Neural progenitor cell (in vitro differentiated cells): ENCODE data around the gene FXR1. TPM values are rescaled to one million over a fixed set of nuclear protein-coding genes. Genes with fewer than 3 reads are reported as not detected.

ENCODE experiments used
- DNase-seq: peaks from one replicate; pipeline ENCODE4 v3.0.0-alpha.2; 2016; ENCODE audit warnings: low spot score
- H2AFZ ChIP-seq: fragments of 200-600 bp; sonication (generic); replicated peaks from 2 replicates; pipeline ENCODE4 v1.6.1; 2016; ENCODE audit warnings: antibody characterized with exemption
- H3F3A ChIP-seq: fragments of 200-600 bp; sonication (generic); 2 replicates; pipeline ENCODE4 v1.6.1; 2016; ENCODE audit warnings: antibody characterized with exemption, low read depth
- H3K27ac ChIP-seq: fragments of 200-600 bp; sonication (generic); 2 replicates; pipeline ENCODE4 v1.5.1; 2016; ENCODE audit warnings: mild to moderate bottlenecking
- H3K27me3 ChIP-seq: fragments of 200-600 bp; sonication (generic); 2 replicates; pipeline ENCODE4 v1.6.1; 2016; ENCODE audit warnings: mild to moderate bottlenecking, moderate library complexity
- H3K36me3 ChIP-seq: fragments of 200-600 bp; sonication (generic); 2 replicates; pipeline ENCODE4 v1.5.1; 2016
- H3K4me1 ChIP-seq: fragments of 200-600 bp; sonication (generic); 2 replicates; pipeline ENCODE4 v1.6.1; 2016; ENCODE audit warnings: mixed run types
- H3K4me2 ChIP-seq: fragments of 200-600 bp; sonication (generic); 2 replicates; pipeline ENCODE4 v1.6.1; 2016
- H3K4me3 ChIP-seq: fragments of 200-600 bp; sonication (generic); 2 replicates; pipeline ENCODE4 v1.5.1; 2016
- H3K79me2 ChIP-seq: fragments of 200-600 bp; sonication (generic); 2 replicates; pipeline ENCODE4 v1.6.1; 2016; ENCODE audit warnings: low read depth
- H3K9ac ChIP-seq: fragments of 200-600 bp; sonication (generic); 2 replicates; pipeline ENCODE4 v1.6.1; 2016
- H3K9me3 ChIP-seq: fragments of 200-600 bp; sonication (generic); 2 replicates; pipeline ENCODE4 v1.5.1; 2016; ENCODE audit warnings: low read depth
- H4K20me1 ChIP-seq: fragments of 200-600 bp; sonication (generic); 2 replicates; pipeline ENCODE4 v1.6.1; 2016; ENCODE audit warnings: low read depth
- H3K27ac Mint-ChIP-seq: 3 replicates; pipeline ENCODE4 v1.8.0; 2021; ENCODE audit warnings: mixed read lengths
- H3K27me3 Mint-ChIP-seq: 2 replicates; pipeline ENCODE4 v1.8.0; 2022; ENCODE audit warnings: low read depth, mild to moderate bottlenecking, inconsistent platforms, moderate library complexity, mixed read lengths; ENCODE audit not compliant: insufficient read depth
- H3K36me3 Mint-ChIP-seq: 3 replicates; pipeline ENCODE4 v1.8.0; 2021; ENCODE audit warnings: mixed read lengths
- H3K4me1 Mint-ChIP-seq: 3 replicates; pipeline ENCODE4 v1.8.0; 2021; ENCODE audit warnings: mixed read lengths
- H3K4me3 Mint-ChIP-seq: 3 replicates; pipeline ENCODE4 v1.8.0; 2021; ENCODE audit warnings: mild to moderate bottlenecking, moderate library complexity, mixed read lengths
- H3K9me3 Mint-ChIP-seq: 3 replicates; pipeline ENCODE4 v1.8.0; 2020; ENCODE audit warnings: mixed read lengths
- CTCF ChIP-seq: fragments of 200-600 bp; sonication (generic); IDR thresholded peaks from 2 replicates; pipeline ENCODE4 v1.5.1; 2017; ENCODE audit warnings: antibody characterized with exemption, mild to moderate bottlenecking
- EZH2 ChIP-seq: fragments of 200-600 bp; sonication (generic); IDR thresholded peaks from 2 replicates; pipeline ENCODE4 v1.6.1; 2017; ENCODE audit warnings: antibody characterized with exemption, mild to moderate bottlenecking, moderate library complexity
- EZH2phosphoT487 ChIP-seq: fragments of 200-600 bp; sonication (generic); IDR thresholded peaks from 2 replicates; pipeline ENCODE4 v1.6.1; 2017; ENCODE audit warnings: antibody characterized with exemption
- total RNA-seq: library from RNA; depleted of rRNA; stranded (reverse); fragments of >200 nt; gene quantifications from 2 replicates; pipeline ENCODE4 v1.2.3, GENCODE V29; 2015; ENCODE audit warnings: low replicate concordance

Gene FXR1
- total RNA-seq, 1 donor from 2014 or later, result 412 TPM

DNA sequence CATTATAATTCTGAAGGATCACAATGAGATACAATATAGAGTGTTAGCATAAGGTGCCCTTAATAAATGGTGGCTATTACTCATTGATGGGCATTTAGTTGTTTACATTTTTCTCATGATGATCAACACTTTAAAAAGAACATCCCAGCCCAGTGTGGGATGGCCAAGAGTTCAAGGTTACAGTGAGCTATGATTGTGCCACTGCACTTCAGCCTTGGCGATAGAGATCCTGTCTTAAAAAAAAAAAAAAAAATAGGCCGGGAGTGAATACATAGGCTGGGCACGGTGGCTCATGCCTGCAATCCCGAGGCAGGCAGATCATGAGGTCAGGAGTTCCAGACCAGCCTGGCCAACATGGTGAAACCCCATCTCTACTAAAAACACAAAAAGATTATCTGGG lies 1.6 kb upstream of the FXR1 start:
- Histone ChIP-seq H3K27me3 (no peaks in the 10 kb centered on the region), H3K36me3 (peaks cover 4% of the 10 kb centered on the region), H3K4me2 (no peak overlapping the region), H4K20me1 (peaks cover 28% of the 10 kb centered on the region), H3K4me3 (no peak overlapping the region), H3K27ac (no peak overlapping the region), H3K9ac (no peak overlapping the region), H3K4me1 (peaks cover 15% of the 10 kb centered on the region), H2AFZ (no peak overlapping the region), H3K9me3 (no peaks in the 10 kb centered on the region), H3F3A (peaks cover 4% of the 10 kb centered on the region), H3K79me2 (peaks cover 36% of the 10 kb centered on the region)
- Mint-ChIP-seq H3K27ac (no peak overlapping the region), H3K36me3 (peaks cover 15% of the 10 kb centered on the region), H3K9me3 (peaks cover 5% of the 10 kb centered on the region), H3K4me3 (peak overlapping the region; percentile 60), H3K4me1 (peaks cover 23% of the 10 kb centered on the region), H3K27me3 (peaks cover 2% of the 10 kb centered on the region)
- DNase-seq, result no peak
- TF ChIP-seq EZH2phosphoT487, result no peak
- no peak for TF ChIP-seq EZH2
- no peak for TF ChIP-seq CTCF

DNA sequence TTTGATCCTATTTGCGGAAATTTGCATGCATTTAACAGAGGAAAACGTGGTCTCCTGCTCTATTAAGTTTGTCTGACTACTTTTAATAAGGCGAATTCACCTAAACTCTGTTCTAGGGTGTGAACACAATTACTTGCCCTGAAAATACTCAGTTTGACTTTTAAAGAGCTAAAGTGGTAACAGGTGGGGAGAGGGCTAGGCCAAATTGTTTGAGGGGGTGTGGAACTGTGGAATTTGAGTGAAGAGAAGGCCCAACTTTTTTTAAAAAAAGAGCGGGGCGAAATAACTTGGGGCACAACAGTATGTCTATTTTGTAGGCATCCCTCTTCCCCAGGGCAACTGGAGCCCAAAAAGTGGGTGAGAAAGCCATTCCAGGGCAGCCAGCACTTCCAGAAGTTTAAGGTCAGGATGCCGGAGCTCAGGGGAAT lies 580 bp upstream of the FXR1 start:
- Histone ChIP-seq H3K27me3 (no peaks in the 10 kb centered on the region), H3K79me2 (peaks cover 47% of the 10 kb centered on the region), H3K4me2 (peak overlapping the region; percentile 94), H4K20me1 (peaks cover 39% of the 10 kb centered on the region), H3K9ac (no peak overlapping the region), H3K4me3 (peak overlapping the region; percentile 91), H2AFZ (peak overlapping the region; percentile 99), H3K9me3 (no peaks in the 10 kb centered on the region), H3F3A (peaks cover 4% of the 10 kb centered on the region), H3K27ac (no peak overlapping the region), H3K4me1 (peaks cover 15% of the 10 kb centered on the region), H3K36me3 (peaks cover 11% of the 10 kb centered on the region)
- Mint-ChIP-seq H3K27me3 (peaks cover 2% of the 10 kb centered on the region), H3K9me3 (peaks cover 2% of the 10 kb centered on the region), H3K4me3 (peak overlapping the region; percentile 99), H3K36me3 (peaks cover 21% of the 10 kb centered on the region), H3K27ac (peak overlapping the region; percentile 98), H3K4me1 (peaks cover 23% of the 10 kb centered on the region)
- DNase-seq, result no peak
- no peak for TF ChIP-seq CTCF
- no peak for TF ChIP-seq EZH2
- no peak for TF ChIP-seq EZH2phosphoT487

GRCh38 chr3:180913581-180914404 lies 1.3 kb downstream of the FXR1 start:
- Mint-ChIP-seq H3K36me3 (peaks cover 33% of the 10 kb centered on the region), H3K27ac (peak overlapping the region; percentile 98), H3K4me3 (peak overlapping the region; percentile 99), H3K27me3 (no peaks in the 10 kb centered on the region), H3K4me1 (peaks cover 23% of the 10 kb centered on the region), H3K9me3 (no peaks in the 10 kb centered on the region)
- Histone ChIP-seq H2AFZ (no peak overlapping the region), H3K36me3 (peaks cover 18% of the 10 kb centered on the region), H3K27ac (peak overlapping the region; percentile 96), H3K27me3 (no peaks in the 10 kb centered on the region), H3F3A (peaks cover 4% of the 10 kb centered on the region), H3K4me2 (peak overlapping the region; percentile 94), H3K9ac (peak overlapping the region; percentile 96), H3K4me3 (peak overlapping the region; percentile 91), H3K9me3 (no peaks in the 10 kb centered on the region), H3K4me1 (peaks cover 15% of the 10 kb centered on the region), H3K79me2 (peaks cover 66% of the 10 kb centered on the region), H4K20me1 (peaks cover 58% of the 10 kb centered on the region)
- no peak for TF ChIP-seq EZH2phosphoT487
- TF ChIP-seq EZH2, result no peak
- TF ChIP-seq CTCF, result no peak
- peak; percentile 2 for DNase-seq
